Measurements from ENCODE around the gene ZDHHC12. TPM values are rescaled to one million over a fixed set of nuclear protein-coding genes. Genes with fewer than 3 reads are reported as not detected.

The ZDHHC12 gene
- total and polyA plus RNA-seq, 2 experiments from 2014 or later: 44.0 to 48.1 TPM

DNA sequence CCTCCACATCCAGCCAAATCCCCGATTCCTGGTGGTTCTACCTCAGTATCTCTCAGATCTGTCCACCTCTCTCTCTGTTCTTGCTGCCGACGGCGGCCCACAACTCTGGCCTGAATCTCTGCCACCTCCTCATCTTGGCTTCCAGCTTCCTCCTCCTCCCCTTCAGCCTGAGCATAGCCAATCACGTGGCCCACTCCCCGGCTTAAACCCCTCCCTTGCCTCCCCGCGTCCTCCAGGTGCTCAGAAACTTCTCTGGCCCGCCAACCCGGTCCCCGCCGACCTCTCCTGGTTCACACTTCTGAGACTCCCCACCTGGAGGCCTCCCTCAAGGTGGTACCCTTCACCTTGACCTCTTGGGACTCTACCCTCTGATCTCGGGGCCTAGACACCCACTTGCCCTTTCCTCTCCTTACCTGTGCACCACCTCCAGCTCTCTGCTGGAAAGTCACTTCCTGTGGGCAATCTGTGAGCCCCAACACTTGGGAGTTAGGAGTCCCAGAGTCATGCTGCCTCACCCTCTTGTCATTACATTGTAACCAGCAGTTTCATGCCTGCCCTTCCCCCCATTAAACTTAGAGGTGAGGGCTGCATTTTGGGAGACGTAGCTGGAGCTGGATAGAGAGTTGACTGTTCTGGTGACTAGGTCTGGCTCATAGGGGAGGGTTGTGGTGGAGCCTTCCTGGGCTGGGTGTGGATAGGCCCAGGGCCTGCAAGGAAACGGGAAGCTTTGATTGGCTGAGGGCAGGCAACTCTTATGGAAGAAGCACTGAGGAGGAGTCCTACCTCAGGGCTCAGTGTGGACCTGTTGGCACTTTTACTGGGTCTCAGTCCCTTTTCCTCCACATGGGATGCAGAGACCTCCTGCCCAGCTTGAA lies 39.4 kb downstream of the ZDHHC12 start:
- peak overlapping the region; percentile 90 for H3K4me3 ChIP-seq
- H2AFZ ChIP-seq: peak overlapping the region; percentile 83
- no peaks in the 10 kb centered on the region for H3K36me3 ChIP-seq (ENCODE audit: low read depth)
- peak overlapping the region; percentile 97 for H3K4me2 ChIP-seq (ENCODE audit: unreplicated experiment)
- peak; percentile 93 for DNase-seq
- no peaks in the 10 kb centered on the region for H3K27me3 ChIP-seq (replicated peaks; ENCODE audit: insufficient read depth)
- no peaks in the 10 kb centered on the region for H3K9me2 ChIP-seq (ENCODE audit: insufficient read depth)
- 3 to 7% methylated on average over 15 of the region's 15 CpGs for WGBS, 2 experiments (ENCODE audit: low coverage in 1 of 2, low lambda C conversion rate in 2 of 2, missing lambda C conversion rate in 2 of 2)
- H3K9me3 ChIP-seq (ENCODE audit: low read depth): no peaks in the 10 kb centered on the region
- TF ChIP-seq EZH2 (IDR thresholded peaks at IDR 0.05; ENCODE audit: insufficient read depth, poor library complexity, severe bottlenecking) (no peak), EZH2phosphoT487 (IDR thresholded peaks at IDR 0.05; ENCODE audit: insufficient read depth, low read depth) (no peak)
- peaks cover 13% of the 10 kb centered on the region for H3K4me1 ChIP-seq (ENCODE audit: insufficient read depth)
- peak overlapping the region; percentile 90 for H3K27ac ChIP-seq
- H4K20me1 ChIP-seq (ENCODE audit: insufficient read depth): no peaks in the 10 kb centered on the region
- in situ Hi-C loops (cut with MboI): no loop called here
- H3F3A ChIP-seq (ENCODE audit: insufficient read depth): peaks cover 10% of the 10 kb centered on the region
- peak overlapping the region; percentile 89 for H3K9ac ChIP-seq
- H3K79me2 ChIP-seq (ENCODE audit: insufficient read depth): peaks cover 31% of the 10 kb centered on the region

DNA sequence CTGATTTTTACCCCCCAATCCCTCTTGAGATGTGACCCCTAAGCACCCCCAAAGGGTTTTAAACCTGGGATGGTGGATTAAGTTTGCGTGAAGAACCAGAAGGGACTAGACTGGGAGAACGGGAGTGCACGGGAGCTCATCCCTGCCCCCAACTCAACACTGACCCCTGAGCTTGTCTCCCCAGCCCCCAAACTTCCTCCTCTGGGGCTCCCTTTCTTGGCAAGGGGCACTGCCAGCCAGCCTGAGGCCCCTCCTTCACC lies 39.9 kb downstream of the ZDHHC12 start:
- peak overlapping the region; percentile 83 for H2AFZ ChIP-seq
- TF ChIP-seq EZH2phosphoT487 (IDR thresholded peaks at IDR 0.05; ENCODE audit: insufficient read depth, low read depth) (no peak), EZH2 (IDR thresholded peaks at IDR 0.05; ENCODE audit: insufficient read depth, poor library complexity, severe bottlenecking) (no peak)
- peak overlapping the region; percentile 90 for H3K4me3 ChIP-seq
- peaks cover 13% of the 10 kb centered on the region for H3K4me1 ChIP-seq (ENCODE audit: insufficient read depth)
- WGBS, 2 experiments (ENCODE audit: low coverage in 1 of 2, low lambda C conversion rate in 2 of 2, missing lambda C conversion rate in 2 of 2): 0% methylated on average over 3 of the region's 3 CpGs
- H3K4me2 ChIP-seq (ENCODE audit: unreplicated experiment): peak overlapping the region; percentile 97
- H3K9me3 ChIP-seq (ENCODE audit: low read depth): no peaks in the 10 kb centered on the region
- no peaks in the 10 kb centered on the region for H3K36me3 ChIP-seq (ENCODE audit: low read depth)
- peaks cover 31% of the 10 kb centered on the region for H3K79me2 ChIP-seq (ENCODE audit: insufficient read depth)
- no peaks in the 10 kb centered on the region for H4K20me1 ChIP-seq (ENCODE audit: insufficient read depth)
- H3K9me2 ChIP-seq (ENCODE audit: insufficient read depth): no peaks in the 10 kb centered on the region
- H3K9ac ChIP-seq: peak overlapping the region; percentile 89
- no peak for DNase-seq
- no peaks in the 10 kb centered on the region for H3K27me3 ChIP-seq (replicated peaks; ENCODE audit: insufficient read depth)
- in situ Hi-C loops (cut with MboI): no loop called here
- peaks cover 10% of the 10 kb centered on the region for H3F3A ChIP-seq (ENCODE audit: insufficient read depth)
- H3K27ac ChIP-seq: peak overlapping the region; percentile 90

DNA sequence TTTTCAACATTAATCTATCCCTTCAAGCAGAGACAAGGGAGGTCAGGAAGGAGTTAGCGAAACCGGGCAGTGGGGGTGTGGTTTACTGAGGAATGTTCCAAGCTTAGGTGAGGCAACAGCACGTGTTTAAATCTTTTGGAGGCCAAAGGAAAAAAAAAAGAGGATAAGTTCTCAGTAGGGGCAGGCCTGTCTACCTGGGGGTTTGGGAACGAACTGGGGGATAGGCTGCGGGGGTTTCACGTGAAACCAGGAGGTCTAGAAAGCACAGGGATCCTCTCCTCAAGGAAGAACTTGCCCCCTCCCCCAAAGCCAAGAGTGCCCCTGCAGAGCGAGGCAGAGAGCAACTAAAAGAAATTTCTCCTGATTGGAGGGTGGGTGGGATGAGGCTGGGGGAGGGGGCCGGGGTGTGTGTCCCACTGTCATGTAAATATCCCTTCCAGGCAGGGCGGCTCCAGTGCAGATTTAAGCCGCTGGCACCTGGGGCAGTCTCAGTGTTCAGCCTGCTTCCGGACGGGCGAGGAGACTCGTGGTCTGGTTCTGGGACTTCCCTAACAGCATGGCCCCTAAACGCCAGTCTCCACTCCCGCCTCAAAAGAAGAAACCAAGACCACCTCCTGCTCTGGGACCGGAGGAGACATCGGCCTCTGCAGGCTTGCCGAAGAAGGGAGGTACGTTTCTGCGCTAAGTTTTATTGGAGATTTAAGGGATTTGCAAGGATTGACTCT lies 40.4 kb downstream of the ZDHHC12 start:
- Histone ChIP-seq H3K79me2 (ENCODE audit: insufficient read depth) (peaks cover 31% of the 10 kb centered on the region), H3K27ac (peak overlapping the region; percentile 90)
- in situ Hi-C loops (cut with MboI): no loop called here

DNA sequence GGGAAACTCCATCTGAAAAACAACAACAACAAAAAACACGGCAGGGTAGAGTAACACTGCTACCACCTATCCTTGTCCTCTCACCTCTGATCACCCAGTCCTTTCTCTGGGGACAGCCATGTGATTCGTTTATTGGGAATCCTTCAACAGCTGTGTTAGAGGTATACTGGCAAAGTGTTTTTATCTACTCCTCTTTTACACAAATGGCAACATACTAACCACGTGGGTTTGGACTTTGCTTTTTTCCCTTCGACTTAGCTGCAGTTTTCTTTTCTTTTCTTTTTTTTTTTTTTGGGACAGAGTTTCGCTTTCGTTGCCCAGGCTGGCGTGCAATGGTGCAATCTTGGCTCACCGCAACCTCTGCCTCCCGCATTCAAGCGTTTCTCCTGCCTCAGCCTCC lies 46.1 kb downstream of the ZDHHC12 start:
- Histone ChIP-seq H4K20me1 (ENCODE audit: insufficient read depth) (no peaks in the 10 kb centered on the region), H3K27me3 (replicated peaks; ENCODE audit: insufficient read depth) (no peaks in the 10 kb centered on the region), H3K4me3 (no peak overlapping the region), H3K9ac (no peak overlapping the region), H3F3A (ENCODE audit: insufficient read depth) (peaks cover 5% of the 10 kb centered on the region; the same call in 1 of the 2 replicates), H3K9me2 (ENCODE audit: insufficient read depth) (no peaks in the 10 kb centered on the region), H2AFZ (no peak overlapping the region), H3K36me3 (ENCODE audit: low read depth) (no peaks in the 10 kb centered on the region), H3K9me3 (ENCODE audit: low read depth) (no peaks in the 10 kb centered on the region), H3K4me2 (ENCODE audit: unreplicated experiment) (no peak overlapping the region), H3K4me1 (ENCODE audit: insufficient read depth) (no peaks in the 10 kb centered on the region), H3K79me2 (ENCODE audit: insufficient read depth) (no peaks in the 10 kb centered on the region), H3K27ac (no peak overlapping the region)
- DNase-seq: no peak
- TF ChIP-seq EZH2 (IDR thresholded peaks at IDR 0.05; ENCODE audit: insufficient read depth, poor library complexity, severe bottlenecking) (no peak), EZH2phosphoT487 (IDR thresholded peaks at IDR 0.05; ENCODE audit: insufficient read depth, low read depth) (no peak)
- in situ Hi-C loops (cut with MboI): no loop called here
- 96 to 98% methylated on average over 10 of the region's 10 CpGs for WGBS, 2 experiments (ENCODE audit: low coverage in 1 of 2, low lambda C conversion rate in 2 of 2, missing lambda C conversion rate in 2 of 2)

More for the DNA sequence above, 40.4 kb downstream of the ZDHHC12 start:
- Histone ChIP-seq H3K4me2 (ENCODE audit: unreplicated experiment) (peak overlapping the region; percentile 97), H2AFZ (peak overlapping the region; percentile 83), H4K20me1 (ENCODE audit: insufficient read depth) (no peaks in the 10 kb centered on the region), H3K4me1 (ENCODE audit: insufficient read depth) (peaks cover 13% of the 10 kb centered on the region), H3F3A (ENCODE audit: insufficient read depth) (peaks cover 10% of the 10 kb centered on the region), H3K9ac (peak overlapping the region; percentile 89), H3K9me3 (ENCODE audit: low read depth) (no peaks in the 10 kb centered on the region), H3K27me3 (replicated peaks; ENCODE audit: insufficient read depth) (no peaks in the 10 kb centered on the region), H3K36me3 (ENCODE audit: low read depth) (no peaks in the 10 kb centered on the region), H3K4me3 (peak overlapping the region; percentile 90), H3K9me2 (ENCODE audit: insufficient read depth) (no peaks in the 10 kb centered on the region)
- no peak for TF ChIP-seq EZH2 (IDR thresholded peaks at IDR 0.05; ENCODE audit: insufficient read depth, poor library complexity, severe bottlenecking)
- 16 to 17% methylated on average over 21 of the region's 21 CpGs for WGBS, 2 experiments (ENCODE audit: low coverage in 1 of 2, low lambda C conversion rate in 2 of 2, missing lambda C conversion rate in 2 of 2)
- DNase-seq: peak; percentile 63

All from GM23248 (cell line).